HepG2 (cell line): ENCODE measurements around the gene DMXL2. TPM values are rescaled to one million over a fixed set of nuclear protein-coding genes. Genes with fewer than 3 reads are reported as not detected.

Experiments used
- AHR ChIP-seq: IDR thresholded peaks from 2 replicates; pipeline ENCODE4 v1.6.1; 2018; ENCODE audit warnings: missing genetic modification reagents, missing compliant biosample characterization
- CBX2 ChIP-seq, 2 experiments: fragments of 200-600 bp in 1 of 2; sonication (generic); formaldehyde crosslinking in 1 of 2; IDR thresholded peaks; 2 replicates each; pipeline versions ENCODE4 v1.7.0 to v1.8.1; 2018 to 2022; ENCODE audit warnings: low read depth in 2 of 2, low read length in 1 of 2, mild to moderate bottlenecking in 1 of 2, missing genetic modification reagents in 1 of 2
- DNMT3B ChIP-seq: conservative IDR thresholded peaks from 2 replicates; pipeline ENCODE4 v1.6.1; 2016; ENCODE audit warnings: missing biosample characterization, control low read depth
- ELF1 ChIP-seq: sonication (generic); formaldehyde crosslinking; IDR thresholded peaks from 2 replicates; pipeline ENCODE4 v1.4.0; 2020; ENCODE audit warnings: missing genetic modification reagents
- FLYWCH1 ChIP-seq: sonication (generic); formaldehyde crosslinking; IDR thresholded peaks from 2 replicates; pipeline ENCODE4 v1.8.1; 2023; ENCODE audit warnings: mild to moderate bottlenecking, missing genetic modification reagents
- FOXC1 ChIP-seq: sonication (generic); formaldehyde crosslinking; IDR thresholded peaks from 2 replicates; pipeline ENCODE4 v1.8.0; 2022; ENCODE audit warnings: mild to moderate bottlenecking, missing genetic modification reagents, borderline replicate concordance
- KDM6A ChIP-seq: IDR thresholded peaks from 2 replicates; pipeline ENCODE4 v1.6.1; 2016; ENCODE audit warnings: low read depth
- MED8 ChIP-seq: sonication (generic); formaldehyde crosslinking; IDR thresholded peaks from 2 replicates; pipeline ENCODE4 v1.8.1; 2023; ENCODE audit warnings: mild to moderate bottlenecking, missing genetic modification reagents; ENCODE audit not compliant: insufficient replicate concordance
- MTF2 ChIP-seq: sonication (generic); formaldehyde crosslinking; IDR thresholded peaks from 2 replicates; pipeline ENCODE4 v1.5.0; 2020; ENCODE audit warnings: missing genetic modification reagents, borderline replicate concordance
- NCOA2 ChIP-seq: sonication (generic); formaldehyde crosslinking; IDR thresholded peaks from 2 replicates; pipeline ENCODE4 v1.8.0; 2022; ENCODE audit warnings: inconsistent platforms
- PCBP2 ChIP-seq: fragments of 200-400 bp; formaldehyde crosslinking; optimal IDR thresholded peaks from 2 replicates; pipeline ENCODE3; 2018; ENCODE audit warnings: low read length, low read depth; ENCODE audit not compliant: poor library complexity, severe bottlenecking
- POLR2G ChIP-seq: fragments of 200-400 bp; formaldehyde crosslinking; IDR thresholded peaks from 2 replicates; pipeline ENCODE4 v1.6.1; 2018; ENCODE audit warnings: mild to moderate bottlenecking, low read depth, low read length, moderate library complexity
- SIN3B ChIP-seq: fragments of 150-350 bp; IDR thresholded peaks from 2 replicates; pipeline ENCODE4 v1.6.1; 2014; ENCODE audit warnings: low read length
- SMAD3 ChIP-seq: sonication (generic); formaldehyde crosslinking; IDR thresholded peaks from 2 replicates; pipeline ENCODE4 v1.4.0; 2020; ENCODE audit warnings: missing genetic modification reagents
- SP140L ChIP-seq: sonication (generic); formaldehyde crosslinking; IDR thresholded peaks from 2 replicates; pipeline ENCODE4 v1.4.0; 2020; ENCODE audit warnings: missing genetic modification reagents, borderline replicate concordance
- TOPORS ChIP-seq: sonication (generic); formaldehyde crosslinking; IDR thresholded peaks from 2 replicates; pipeline ENCODE4 v1.8.0; 2023; ENCODE audit warnings: mild to moderate bottlenecking, missing genetic modification reagents
- ZFP41 ChIP-seq: sonication (generic); formaldehyde crosslinking; IDR thresholded peaks from 2 replicates; pipeline ENCODE4 v1.4.0; 2020; ENCODE audit warnings: mild to moderate bottlenecking, missing genetic modification reagents, borderline replicate concordance
- ZMYM4 ChIP-seq: sonication (generic); formaldehyde crosslinking; IDR thresholded peaks from 2 replicates; pipeline ENCODE4 v1.8.1; 2023; ENCODE audit warnings: mild to moderate bottlenecking, missing genetic modification reagents
- ZNF180 ChIP-seq: sonication (generic); formaldehyde crosslinking; IDR thresholded peaks from 2 replicates; pipeline ENCODE4 v1.4.0; 2020; ENCODE audit warnings: low read depth, missing genetic modification reagents, borderline replicate concordance
- ZNF274 ChIP-seq: sonication (generic); formaldehyde crosslinking; IDR thresholded peaks from 2 replicates; pipeline ENCODE4 v1.5.1; 2020; ENCODE audit warnings: mild to moderate bottlenecking, missing genetic modification reagents
- ZNF549 ChIP-seq: sonication (generic); formaldehyde crosslinking; IDR thresholded peaks from 2 replicates; pipeline ENCODE4 v1.5.0; 2020; ENCODE audit warnings: missing genetic modification reagents
- ZNF552 ChIP-seq: sonication (generic); formaldehyde crosslinking; IDR thresholded peaks from 2 replicates; pipeline ENCODE4 v1.9.0; 2022; ENCODE audit warnings: missing genetic modification reagents, mild to moderate bottlenecking, borderline replicate concordance
- ZNF615 ChIP-seq: sonication (generic); formaldehyde crosslinking; IDR thresholded peaks from 2 replicates; pipeline ENCODE4 v1.5.0; 2020; ENCODE audit warnings: mild to moderate bottlenecking, missing genetic modification reagents, borderline replicate concordance
- ZNF781 ChIP-seq: sonication (generic); formaldehyde crosslinking; IDR thresholded peaks from 2 replicates; pipeline ENCODE4 v1.5.1; 2020; ENCODE audit warnings: borderline replicate concordance, mild to moderate bottlenecking, missing genetic modification reagents; ENCODE audit errors: not compliant biosample characterization
- ZSCAN20 ChIP-seq: sonication (generic); formaldehyde crosslinking; IDR thresholded peaks from 2 replicates; pipeline ENCODE4 v1.4.0; 2020; ENCODE audit warnings: missing genetic modification reagents, mild to moderate bottlenecking, borderline replicate concordance
- polyA plus RNA-seq, 8 experiments: library from polyadenylated mRNA; depleted of rRNA in 3 of 8; stranded (reverse) in 7 of 8; unstranded in 1 of 8; fragments of >200 nt; fragmentation: Illumina TruSeq in 4 of 8; extraction: Trizol in 4 of 8; gene quantifications; 2 replicates each; pipeline versions ENCODE4 v1.2.1 to v1.2.3, GENCODE V29; 2011 to 2016; ENCODE audit warnings: low read depth in 4 of 8, missing spikeins in 1 of 8, mixed read lengths in 1 of 8; ENCODE audit not compliant: insufficient read depth in 1 of 8
- total RNA-seq, 5 experiments: library from RNA; depleted of rRNA; stranded (reverse); fragments of >200 nt; fragmentation: Illumina TruSeq; extraction: Trizol; gene quantifications; 2 replicates each; pipeline ENCODE4 v1.2.3, GENCODE V29; 2016; ENCODE audit warnings: low read depth in 1 of 5
- TF ChIP-seq, protein P1 (sequence below): sonication (generic); formaldehyde crosslinking; IDR thresholded peaks from 2 replicates; pipeline ENCODE4 v1.9.0; 2021; ENCODE audit warnings: missing genetic modification reagents, borderline replicate concordance
- TF ChIP-seq, protein P2 (sequence below): sonication (generic); formaldehyde crosslinking; IDR thresholded peaks from 2 replicates; pipeline ENCODE4 v1.4.0; 2020; ENCODE audit warnings: missing genetic modification reagents
- TF ChIP-seq, protein P3 (sequence below): sonication (generic); formaldehyde crosslinking; IDR thresholded peaks from 2 replicates; pipeline ENCODE4 v1.4.0; 2020; ENCODE audit warnings: mild to moderate bottlenecking, missing genetic modification reagents

The DMXL2 gene
- total and polyA plus RNA-seq, 2 of the 13 experiments (the other 11 are each of a cell fraction or from before 2014, with no cell fraction given): 11.6 to 15.3 TPM

DNA sequence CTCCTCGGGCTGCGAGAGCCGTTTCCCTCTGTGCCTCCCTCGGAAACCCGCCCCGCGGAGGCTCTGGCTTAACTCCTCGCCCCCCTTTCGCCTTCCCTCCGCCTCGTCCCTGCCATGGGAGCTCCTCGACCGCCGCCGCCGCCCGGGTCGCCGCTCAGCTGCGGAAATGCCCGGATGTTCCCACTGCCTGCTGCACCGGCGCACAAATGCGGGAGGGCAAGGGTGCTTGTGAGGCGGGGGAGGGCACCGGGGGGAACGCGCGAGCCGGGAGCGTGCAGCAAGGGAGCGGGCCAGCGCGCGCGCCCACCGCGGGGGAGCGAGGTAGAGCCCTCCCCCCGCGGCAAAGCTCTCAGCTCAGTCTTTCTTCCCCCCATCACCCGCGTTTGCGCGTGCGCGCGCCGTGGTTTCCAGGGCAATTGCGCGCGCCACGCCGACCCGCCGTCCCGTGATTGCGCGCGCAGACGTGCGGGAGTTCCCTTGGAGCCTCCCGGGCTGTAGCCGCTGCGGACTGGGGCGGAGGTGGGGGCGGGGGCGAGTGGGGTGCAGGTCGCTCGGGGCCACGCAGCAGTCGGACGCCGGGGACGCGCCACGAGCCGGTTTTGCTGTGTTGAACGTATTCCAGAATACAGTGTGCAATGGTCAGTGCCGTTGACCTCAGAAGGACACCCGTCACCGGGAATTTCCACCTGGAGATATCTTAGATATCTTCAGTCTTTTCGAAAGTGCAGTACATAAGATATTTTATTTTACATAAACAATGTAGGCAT lies at the start of gene DMXL2 (continued):
- TF ChIP-seq ZNF274 (CRISPR knock-in tag): no peak
- TF ChIP-seq ZNF615 (CRISPR knock-in tag): no peak
- no peak for TF ChIP-seq PCBP2
- TF ChIP-seq FLYWCH1 (CRISPR knock-in tag): no peak
- TF ChIP-seq POLR2G: peak; percentile 59
- TF ChIP-seq DNMT3B: no peak
- no peak for TF ChIP-seq SP140L (CRISPR knock-in tag)
- TF ChIP-seq AHR (CRISPR knock-in tag): no peak; the same call in 1 of the 2 replicates
- no peak for TF ChIP-seq ZNF781
- TF ChIP-seq MTF2 (CRISPR knock-in tag): no peak
- peak; percentile 55 for TF ChIP-seq ELF1 (CRISPR knock-in tag)
- TF ChIP-seq ZSCAN20: no peak
- TF ChIP-seq NCOA2: no peak
- TF ChIP-seq ZFP41 (CRISPR knock-in tag): peak; percentile 80; the same call in 1 of the 2 replicates
- no peak for TF ChIP-seq KDM6A (CRISPR knock-in tag)
- TF ChIP-seq TOPORS: no peak; the same call in 1 of the 2 replicates
- TF ChIP-seq ZNF549 (CRISPR knock-in tag): no peak
- TF ChIP-seq, protein P1, sequence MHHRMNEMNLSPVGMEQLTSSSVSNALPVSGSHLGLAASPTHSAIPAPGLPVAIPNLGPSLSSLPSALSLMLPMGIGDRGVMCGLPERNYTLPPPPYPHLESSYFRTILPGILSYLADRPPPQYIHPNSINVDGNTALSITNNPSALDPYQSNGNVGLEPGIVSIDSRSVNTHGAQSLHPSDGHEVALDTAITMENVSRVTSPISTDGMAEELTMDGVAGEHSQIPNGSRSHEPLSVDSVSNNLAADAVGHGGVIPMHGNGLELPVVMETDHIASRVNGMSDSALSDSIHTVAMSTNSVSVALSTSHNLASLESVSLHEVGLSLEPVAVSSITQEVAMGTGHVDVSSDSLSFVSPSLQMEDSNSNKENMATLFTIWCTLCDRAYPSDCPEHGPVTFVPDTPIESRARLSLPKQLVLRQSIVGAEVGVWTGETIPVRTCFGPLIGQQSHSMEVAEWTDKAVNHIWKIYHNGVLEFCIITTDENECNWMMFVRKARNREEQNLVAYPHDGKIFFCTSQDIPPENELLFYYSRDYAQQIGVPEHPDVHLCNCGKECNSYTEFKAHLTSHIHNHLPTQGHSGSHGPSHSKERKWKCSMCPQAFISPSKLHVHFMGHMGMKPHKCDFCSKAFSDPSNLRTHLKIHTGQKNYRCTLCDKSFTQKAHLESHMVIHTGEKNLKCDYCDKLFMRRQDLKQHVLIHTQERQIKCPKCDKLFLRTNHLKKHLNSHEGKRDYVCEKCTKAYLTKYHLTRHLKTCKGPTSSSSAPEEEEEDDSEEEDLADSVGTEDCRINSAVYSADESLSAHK (CRISPR knock-in tag): no peak
- peak; percentile 64; the same call in 1 of the 2 replicates for TF ChIP-seq FOXC1 (CRISPR knock-in tag)
- peak; percentile 54; the same call in 1 of the 2 replicates for TF ChIP-seq ZMYM4 (CRISPR knock-in tag)
- TF ChIP-seq ZNF180 (CRISPR knock-in tag): no peak
- TF ChIP-seq, protein P2, sequence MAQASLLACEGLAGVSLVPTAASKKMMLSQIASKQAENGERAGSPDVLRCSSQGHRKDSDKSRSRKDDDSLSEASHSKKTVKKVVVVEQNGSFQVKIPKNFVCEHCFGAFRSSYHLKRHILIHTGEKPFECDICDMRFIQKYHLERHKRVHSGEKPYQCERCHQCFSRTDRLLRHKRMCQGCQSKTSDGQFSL (CRISPR knock-in tag): peak; percentile 75
- TF ChIP-seq MED8 (CRISPR knock-in tag): no peak
- TF ChIP-seq SIN3B: no peak
- TF ChIP-seq, protein P3, sequence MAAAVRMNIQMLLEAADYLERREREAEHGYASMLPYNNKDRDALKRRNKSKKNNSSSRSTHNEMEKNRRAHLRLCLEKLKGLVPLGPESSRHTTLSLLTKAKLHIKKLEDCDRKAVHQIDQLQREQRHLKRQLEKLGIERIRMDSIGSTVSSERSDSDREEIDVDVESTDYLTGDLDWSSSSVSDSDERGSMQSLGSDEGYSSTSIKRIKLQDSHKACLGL (CRISPR knock-in tag): peak; percentile 40
- no peak for TF ChIP-seq SMAD3 (CRISPR knock-in tag)
- no peak for TF ChIP-seq ZNF552
- no peak for TF ChIP-seq CBX2 (IDR thresholded peaks at IDR 0.05; ENCODE audit: low read depth, low read length)
- TF ChIP-seq CBX2 (CRISPR knock-in tag; IDR thresholded peaks at IDR 0.05; ENCODE audit: low read depth): no peak
